ENCODE data around the gene MPZL3. TPM values are rescaled to one million over a fixed set of nuclear protein-coding genes. Genes with fewer than 3 reads are reported as not detected.

Gene MPZL3
- total RNA-seq, 1 experiment from 2014 or later, result 0.52 TPM

GRCh38 chr11:118295199-118295598 is 43.0 kb upstream of the MPZL3 start:
- Histone ChIP-seq H3K4me1 (ENCODE audit: insufficient read depth, low read length, poor library complexity, severe bottlenecking) (no peaks in the 10 kb centered on the region), H3K4me3 (ENCODE audit: low read depth, low read length, poor library complexity, severe bottlenecking) (no peak overlapping the region), H3K27ac (ENCODE audit: low read depth, low read length, poor library complexity, severe bottlenecking) (no peak overlapping the region), H3K9me3 (ENCODE audit: low read depth, low read length, poor library complexity, severe bottlenecking) (no peaks in the 10 kb centered on the region), H3K36me3 (ENCODE audit: insufficient read depth, low read length, poor library complexity, severe bottlenecking) (no peaks in the 10 kb centered on the region), H3K27me3 (replicated peaks; ENCODE audit: insufficient read depth, low read depth, low read length, poor library complexity) (peaks cover 15% of the 10 kb centered on the region)
- ChIA-PET POLR2A (ENCODE audit: low non-redundant PET) (no interaction called here), CTCF (interaction anchor here (0.5 to 0.8 kb wide), 2 partner anchors 227 to 274 kb away, joined by 4 read pairs; no protein-coding TSS in a partner anchor)
- intact Hi-C loops (cut with micrococcal nuclease; ENCODE audit: unreplicated experiment), result loop anchor here (10.0 kb wide), 1 partner anchor 190 kb away; no protein-coding TSS in a partner anchor
- peak; percentile 11 for DNase-seq (ENCODE audit: low spot score)
- no TSS peak for BruUV-seq (replicated peaks)
- TF ChIP-seq CTCF (conservative IDR thresholded peaks at IDR 0.05; ENCODE audit: low read depth, low read length) (no peak), EZH2 (IDR thresholded peaks at IDR 0.05; ENCODE audit: borderline replicate concordance, low read depth, low read length, poor library complexity, severe bottlenecking) (no peak)

GRCh38 chr11:118294053-118294452 is 41.9 kb upstream of the MPZL3 start:
- Histone ChIP-seq H3K4me1 (ENCODE audit: insufficient read depth, low read length, poor library complexity, severe bottlenecking) (no peaks in the 10 kb centered on the region), H3K4me3 (ENCODE audit: low read depth, low read length, poor library complexity, severe bottlenecking) (no peak overlapping the region), H3K27ac (ENCODE audit: low read depth, low read length, poor library complexity, severe bottlenecking) (no peak overlapping the region), H3K27me3 (replicated peaks; ENCODE audit: insufficient read depth, low read depth, low read length, poor library complexity) (peaks cover 15% of the 10 kb centered on the region), H3K9me3 (ENCODE audit: low read depth, low read length, poor library complexity, severe bottlenecking) (no peaks in the 10 kb centered on the region), H3K36me3 (ENCODE audit: insufficient read depth, low read length, poor library complexity, severe bottlenecking) (no peaks in the 10 kb centered on the region)
- intact Hi-C loops (cut with micrococcal nuclease; ENCODE audit: unreplicated experiment), result loop anchor here (10.0 kb wide), 1 partner anchor 191 kb away; no protein-coding TSS in a partner anchor
- no peak for DNase-seq (ENCODE audit: low spot score)
- CTCF ChIA-PET, result interaction anchor here (0.6 kb wide), 1 partner anchor 30 kb away, joined by 17 read pairs; no protein-coding TSS in a partner anchor
- TF ChIP-seq EZH2 (IDR thresholded peaks at IDR 0.05; ENCODE audit: borderline replicate concordance, low read depth, low read length, poor library complexity, severe bottlenecking) (no peak), CTCF (conservative IDR thresholded peaks at IDR 0.05; ENCODE audit: low read depth, low read length) (no peak)
- POLR2A ChIA-PET (ENCODE audit: low non-redundant PET), result no interaction called here
- BruUV-seq (replicated peaks), result no TSS peak

GRCh38 chr11:118291477-118292135 is 39.4 kb upstream of the MPZL3 start:
- no peak for DNase-seq (ENCODE audit: low spot score)
- no TSS peak for BruUV-seq (replicated peaks)
- H3K4me3 ChIP-seq (ENCODE audit: low read depth, low read length, poor library complexity, severe bottlenecking), result no peak overlapping the region
- intact Hi-C loops (cut with micrococcal nuclease; ENCODE audit: unreplicated experiment), result loop anchor here (10.0 kb wide), 1 partner anchor 193 kb away; no protein-coding TSS in a partner anchor
- H3K36me3 ChIP-seq (ENCODE audit: insufficient read depth, low read length, poor library complexity, severe bottlenecking), result no peaks in the 10 kb centered on the region
- peaks cover 19% of the 10 kb centered on the region for H3K27me3 ChIP-seq (replicated peaks; ENCODE audit: insufficient read depth, low read depth, low read length, poor library complexity)
- TF ChIP-seq EZH2 (IDR thresholded peaks at IDR 0.05; ENCODE audit: borderline replicate concordance, low read depth, low read length, poor library complexity, severe bottlenecking) (no peak), CTCF (conservative IDR thresholded peaks at IDR 0.05; ENCODE audit: low read depth, low read length) (no peak)
- ChIA-PET CTCF (interaction anchor here (0.6 kb wide), 1 partner anchor 224 kb away, joined by 5 read pairs; no protein-coding TSS in a partner anchor), POLR2A (ENCODE audit: low non-redundant PET) (no interaction called here)
- H3K27ac ChIP-seq (ENCODE audit: low read depth, low read length, poor library complexity, severe bottlenecking), result no peak overlapping the region
- H3K9me3 ChIP-seq (ENCODE audit: low read depth, low read length, poor library complexity, severe bottlenecking), result no peaks in the 10 kb centered on the region
- no peaks in the 10 kb centered on the region for H3K4me1 ChIP-seq (ENCODE audit: insufficient read depth, low read length, poor library complexity, severe bottlenecking)
